ENCODE results near the gene PTPRR. TPM values are rescaled to one million over a fixed set of nuclear protein-coding genes. Genes with fewer than 3 reads are reported as not detected.

Gene PTPRR
- 0.33 TPM for total RNA-seq (ENCODE audit: unreplicated experiment)
- long read RNA-seq: 0 reads

- Mint-ChIP-seq H3K27ac (ENCODE audit: unreplicated experiment) (no peak within 1 kb of the TSS), H3K27me3 (ENCODE audit: unreplicated experiment) (peaks cover 5% of the 10 kb centered on the region), H3K9me3 (ENCODE audit: unreplicated experiment) (no peaks in the 10 kb centered on the region), H3K36me3 (ENCODE audit: low read depth, unreplicated experiment) (no peaks in the 10 kb centered on the region), H3K4me3 (ENCODE audit: unreplicated experiment) (peak within 1 kb of the TSS; percentile 88), H3K4me1 (ENCODE audit: unreplicated experiment) (peaks cover 12% of the 10 kb centered on the region)
- TF ChIP-seq CTCF (IDR thresholded peaks at IDR 0.05; ENCODE audit: unreplicated experiment): no peak
- DNase-seq (ENCODE audit: low spot score): peak; percentile 54
Observed at GRCh38 chr12:70920251-70920851, at the start of gene PTPRR. Gene PTPRR, minus strand, starts transcription at chr12:70920738. Its CDS starts 348 bp downstream, at chr12:70920390.

- H3K4me1 Mint-ChIP-seq (ENCODE audit: unreplicated experiment): peaks cover 13% of the 10 kb centered on the region
- H3K9me3 Mint-ChIP-seq (ENCODE audit: unreplicated experiment): no peaks in the 10 kb centered on the region
- H3K27me3 Mint-ChIP-seq (ENCODE audit: unreplicated experiment): no peaks in the 10 kb centered on the region
- H3K27ac Mint-ChIP-seq (ENCODE audit: unreplicated experiment): no peak overlapping the region
- DNase-seq (ENCODE audit: low spot score): no peak
- no peak for TF ChIP-seq CTCF (IDR thresholded peaks at IDR 0.05; ENCODE audit: unreplicated experiment)
- no peaks in the 10 kb centered on the region for H3K36me3 Mint-ChIP-seq (ENCODE audit: low read depth, unreplicated experiment)
- H3K4me3 Mint-ChIP-seq (ENCODE audit: unreplicated experiment): no peak overlapping the region
Observed at GRCh38 chr12:70966996-70967790, 46.7 kb upstream of the PTPRR start.

GRCh38 chr12:70966046-70966445 is 45.5 kb upstream of the PTPRR start:
- no peak for DNase-seq (ENCODE audit: low spot score)
- no peak overlapping the region for H3K4me3 Mint-ChIP-seq (ENCODE audit: unreplicated experiment)
- H3K36me3 Mint-ChIP-seq (ENCODE audit: low read depth, unreplicated experiment): no peaks in the 10 kb centered on the region

GRCh38 chr12:70964867-70965510 is 44.5 kb upstream of the PTPRR start:
- Mint-ChIP-seq H3K36me3 (ENCODE audit: low read depth, unreplicated experiment) (no peaks in the 10 kb centered on the region), H3K27ac (ENCODE audit: unreplicated experiment) (no peak overlapping the region), H3K27me3 (ENCODE audit: unreplicated experiment) (no peaks in the 10 kb centered on the region), H3K9me3 (ENCODE audit: unreplicated experiment) (no peaks in the 10 kb centered on the region), H3K4me3 (ENCODE audit: unreplicated experiment) (no peak overlapping the region), H3K4me1 (ENCODE audit: unreplicated experiment) (peaks cover 15% of the 10 kb centered on the region)
- TF ChIP-seq CTCF (IDR thresholded peaks at IDR 0.05; ENCODE audit: unreplicated experiment): no peak
- no peak for DNase-seq (ENCODE audit: low spot score)

More at GRCh38 chr12:70966046-70966445, 45.5 kb upstream of the PTPRR start:
- TF ChIP-seq CTCF (IDR thresholded peaks at IDR 0.05; ENCODE audit: unreplicated experiment): no peak
- Mint-ChIP-seq H3K9me3 (ENCODE audit: unreplicated experiment) (no peaks in the 10 kb centered on the region), H3K27ac (ENCODE audit: unreplicated experiment) (no peak overlapping the region), H3K27me3 (ENCODE audit: unreplicated experiment) (no peaks in the 10 kb centered on the region), H3K4me1 (ENCODE audit: unreplicated experiment) (peaks cover 15% of the 10 kb centered on the region)

All from endothelial cell (in vitro differentiated cells).